OCI-LY3 (cell line): ENCODE measurements around the gene MUL1.
"Not testable (repeated sequence)": the region's sequence is repeated elsewhere in the genome, so short reads cannot be mapped to it uniquely, and the experiment has no call there.

ENCODE experiments used
- EZH2phosphoT487 ChIP-seq: fragments of 200-600 bp; shearing (Covaris generic); IDR thresholded peaks from 2 replicates; pipeline ENCODE4 v1.6.1; 2018; ENCODE audit warnings: antibody characterized with exemption, mixed run types, low read depth
- TF ChIP-seq, protein P1 (sequence below): fragments of 200-600, 300-600 bp; sonication (generic); IDR thresholded peaks from 2 replicates; pipeline ENCODE4 v1.5.1; 2014; ENCODE audit warnings: antibody characterized with exemption, low read length, low read depth

DNA sequence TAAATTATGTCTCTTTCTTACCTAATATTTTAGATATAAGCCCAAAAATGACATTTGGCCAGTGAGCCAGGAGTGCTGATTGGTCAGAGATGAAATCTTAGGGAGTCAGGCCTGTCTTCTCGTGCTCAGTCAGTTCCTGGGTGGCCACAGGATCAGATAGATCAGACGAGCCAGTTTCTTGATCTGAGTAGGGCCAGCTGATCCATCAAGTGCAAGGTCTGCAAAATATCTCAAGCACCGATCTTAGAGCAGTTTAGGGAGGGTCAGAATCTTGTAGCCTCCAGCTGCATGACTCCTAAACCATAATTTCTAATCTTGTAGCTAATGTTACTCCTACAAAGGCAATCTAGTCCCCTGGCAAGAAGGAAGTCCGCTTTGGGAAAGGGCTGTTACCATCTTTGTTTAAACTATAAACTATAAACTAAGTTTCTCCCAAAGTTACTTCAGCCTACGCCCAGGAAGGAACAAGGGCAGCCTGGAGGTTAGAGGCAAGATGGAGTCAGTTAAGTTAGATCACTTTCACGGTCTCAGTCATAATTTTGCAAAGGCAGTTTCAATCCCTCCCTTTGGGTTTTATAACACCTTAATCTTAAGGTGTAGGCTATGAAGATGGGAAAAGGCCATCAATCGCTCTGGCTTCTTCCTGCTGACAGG lies 11.8 kb upstream of the MUL1 start:
- TF ChIP-seq, protein P1, sequence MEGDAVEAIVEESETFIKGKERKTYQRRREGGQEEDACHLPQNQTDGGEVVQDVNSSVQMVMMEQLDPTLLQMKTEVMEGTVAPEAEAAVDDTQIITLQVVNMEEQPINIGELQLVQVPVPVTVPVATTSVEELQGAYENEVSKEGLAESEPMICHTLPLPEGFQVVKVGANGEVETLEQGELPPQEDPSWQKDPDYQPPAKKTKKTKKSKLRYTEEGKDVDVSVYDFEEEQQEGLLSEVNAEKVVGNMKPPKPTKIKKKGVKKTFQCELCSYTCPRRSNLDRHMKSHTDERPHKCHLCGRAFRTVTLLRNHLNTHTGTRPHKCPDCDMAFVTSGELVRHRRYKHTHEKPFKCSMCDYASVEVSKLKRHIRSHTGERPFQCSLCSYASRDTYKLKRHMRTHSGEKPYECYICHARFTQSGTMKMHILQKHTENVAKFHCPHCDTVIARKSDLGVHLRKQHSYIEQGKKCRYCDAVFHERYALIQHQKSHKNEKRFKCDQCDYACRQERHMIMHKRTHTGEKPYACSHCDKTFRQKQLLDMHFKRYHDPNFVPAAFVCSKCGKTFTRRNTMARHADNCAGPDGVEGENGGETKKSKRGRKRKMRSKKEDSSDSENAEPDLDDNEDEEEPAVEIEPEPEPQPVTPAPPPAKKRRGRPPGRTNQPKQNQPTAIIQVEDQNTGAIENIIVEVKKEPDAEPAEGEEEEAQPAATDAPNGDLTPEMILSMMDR: not testable (repeated sequence)
- not testable (repeated sequence) for TF ChIP-seq EZH2phosphoT487
